Karpas-422 (cell line): ENCODE measurements around the gene M6PR. TPM values are rescaled to one million over a fixed set of nuclear protein-coding genes. Genes with fewer than 3 reads are reported as not detected.
"Not testable (repeated sequence)": the region's sequence is repeated elsewhere in the genome, so short reads cannot be mapped to it uniquely, and the experiment has no call there.

ENCODE experiments used
- DNase-seq: peaks from one replicate; pipeline ENCODE4 v3.0.0-alpha.2; 2015
- H2AFZ ChIP-seq: fragments of 200-600 bp; sonication (generic); 2 replicates; pipeline ENCODE4 v1.6.1; 2014; ENCODE audit warnings: antibody characterized with exemption, low read length, mixed read lengths
- H3K27ac ChIP-seq: fragments of 200-600 bp; sonication (generic); 2 replicates; pipeline ENCODE4 v1.5.1; 2014; ENCODE audit warnings: mild to moderate bottlenecking, low read length, moderate library complexity
- H3K27me3 ChIP-seq: fragments of 200-600 bp; sonication (generic); 2 replicates; pipeline ENCODE4 v1.6.1; 2014; ENCODE audit warnings: low read length, mixed read lengths
- H3K36me3 ChIP-seq: fragments of 200-600 bp; sonication (generic); 2 replicates; pipeline ENCODE4 v1.6.1; 2014; ENCODE audit warnings: low read length, mixed read lengths; ENCODE audit not compliant: insufficient read depth
- H3K4me1 ChIP-seq: fragments of 200-600 bp; sonication (generic); 2 replicates; pipeline ENCODE4 v1.6.1; 2014; ENCODE audit warnings: mild to moderate bottlenecking, low read length, mixed read lengths
- H3K4me2 ChIP-seq: fragments of 200-600 bp; sonication (generic); 2 replicates; pipeline ENCODE4 v1.6.1; 2014; ENCODE audit warnings: low read length, low read depth, mild to moderate bottlenecking; ENCODE audit not compliant: poor library complexity, severe bottlenecking
- H3K4me3 ChIP-seq: fragments of 200-600 bp; sonication (generic); 2 replicates; pipeline ENCODE4 v1.5.1; 2014; ENCODE audit warnings: mild to moderate bottlenecking, antibody characterized with exemption, low read length, mixed read lengths
- H3K79me2 ChIP-seq: fragments of 200-600 bp; sonication (generic); 2 replicates; pipeline ENCODE4 v1.6.1; 2014; ENCODE audit warnings: mild to moderate bottlenecking, low read length, mixed read lengths
- H3K9ac ChIP-seq: fragments of 200-600 bp; sonication (generic); 2 replicates; pipeline ENCODE4 v1.6.0; 2014; ENCODE audit warnings: low read length
- H3K9me2 ChIP-seq: fragments of 200-600 bp; sonication (generic), shearing (Covaris generic); replicated peaks from 2 replicates; pipeline ENCODE4 v1.6.0; 2014; ENCODE audit warnings: mild to moderate bottlenecking, low read length, moderate library complexity; ENCODE audit not compliant: insufficient read depth
- H3K9me3 ChIP-seq: fragments of 300-700, 200-600 bp; sonication (generic); 2 replicates; pipeline ENCODE4 v1.6.1; 2014; ENCODE audit warnings: low read length, mixed read lengths
- H4K20me1 ChIP-seq: fragments of 200-600 bp; sonication (generic); 2 replicates; pipeline ENCODE4 v1.6.1; 2014; ENCODE audit warnings: mild to moderate bottlenecking, antibody characterized with exemption, low read length, low read depth; ENCODE audit not compliant: insufficient read depth
- total RNA-seq: library from RNA; depleted of rRNA; stranded (reverse); fragments of >200 nt; shearing (Covaris generic); gene quantifications from 2 replicates; pipeline ENCODE4 v1.2.3, GENCODE V29; 2014; ENCODE audit warnings: low replicate concordance

Gene M6PR
- total RNA-seq, 1 experiment from 2014 or later = 271 TPM

DNA sequence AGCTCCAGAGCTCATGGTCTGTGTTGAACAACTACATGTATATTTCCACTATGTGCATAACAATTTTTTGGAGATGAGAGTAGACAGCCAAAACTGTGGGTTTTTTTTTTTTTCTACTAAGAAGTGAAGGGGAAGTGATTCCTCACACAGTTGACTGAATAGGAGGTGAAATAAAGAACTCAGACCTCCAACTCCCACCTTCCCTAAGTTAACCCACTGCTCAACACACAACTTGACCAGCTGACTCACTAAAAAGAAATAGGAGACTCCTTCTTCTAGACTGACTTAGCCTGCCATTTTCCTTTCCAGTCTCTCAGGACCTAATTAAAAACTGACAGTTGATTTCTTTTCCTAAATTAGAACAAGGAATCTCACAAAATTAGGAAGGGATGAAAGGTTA lies 1.7 kb downstream of the M6PR start:
- Histone ChIP-seq H2AFZ (no peak overlapping the region), H3K4me3 (peak overlapping the region; percentile 77), H3K36me3 (peaks cover 45% of the 10 kb centered on the region), H3K4me1 (peaks cover 27% of the 10 kb centered on the region), H3K9me3 (no peaks in the 10 kb centered on the region), H4K20me1 (peaks cover 39% of the 10 kb centered on the region), H3K79me2 (peaks cover 76% of the 10 kb centered on the region), H3K27ac (peak overlapping the region; percentile 74), H3K27me3 (no peaks in the 10 kb centered on the region), H3K9me2 (no peaks in the 10 kb centered on the region), H3K4me2 (peak overlapping the region; percentile 85), H3K9ac (peak overlapping the region; percentile 95)
- DNase-seq = peak; percentile 44

DNA sequence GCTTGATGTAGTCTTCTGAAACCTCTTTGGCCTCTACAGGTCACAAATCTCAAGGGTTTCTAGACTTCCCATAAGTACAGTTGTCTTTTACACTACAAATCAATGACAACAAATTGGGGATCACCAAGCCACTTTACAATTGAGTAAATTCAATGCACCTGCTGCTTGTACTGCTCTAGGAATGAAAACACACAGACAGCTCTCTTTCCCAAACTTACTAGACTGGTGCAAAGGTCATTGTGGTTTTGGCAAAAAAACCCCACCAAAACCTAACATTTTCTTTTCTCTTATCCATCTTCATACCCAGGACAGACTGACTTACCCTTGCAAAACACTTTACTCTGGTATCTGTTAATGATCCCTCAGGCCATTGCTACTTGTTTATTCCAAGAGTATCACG lies 2.7 kb downstream of the M6PR start:
- Histone ChIP-seq H3K27me3 (no peaks in the 10 kb centered on the region), H3K9me2 (no peaks in the 10 kb centered on the region), H3K9ac (no peak overlapping the region), H4K20me1 (peaks cover 39% of the 10 kb centered on the region), H2AFZ (no peak overlapping the region), H3K79me2 (peaks cover 66% of the 10 kb centered on the region), H3K4me2 (peak overlapping the region; percentile 85), H3K9me3 (no peaks in the 10 kb centered on the region), H3K4me1 (peaks cover 27% of the 10 kb centered on the region), H3K36me3 (peaks cover 51% of the 10 kb centered on the region; the same call in 1 of the 2 replicates), H3K4me3 (peak overlapping the region; percentile 77; the same call in 1 of the 2 replicates), H3K27ac (0 out of 2 replicates have a peak overlapping the region, but pooled peaks have one; percentile 7)
- DNase-seq = no peak

DNA sequence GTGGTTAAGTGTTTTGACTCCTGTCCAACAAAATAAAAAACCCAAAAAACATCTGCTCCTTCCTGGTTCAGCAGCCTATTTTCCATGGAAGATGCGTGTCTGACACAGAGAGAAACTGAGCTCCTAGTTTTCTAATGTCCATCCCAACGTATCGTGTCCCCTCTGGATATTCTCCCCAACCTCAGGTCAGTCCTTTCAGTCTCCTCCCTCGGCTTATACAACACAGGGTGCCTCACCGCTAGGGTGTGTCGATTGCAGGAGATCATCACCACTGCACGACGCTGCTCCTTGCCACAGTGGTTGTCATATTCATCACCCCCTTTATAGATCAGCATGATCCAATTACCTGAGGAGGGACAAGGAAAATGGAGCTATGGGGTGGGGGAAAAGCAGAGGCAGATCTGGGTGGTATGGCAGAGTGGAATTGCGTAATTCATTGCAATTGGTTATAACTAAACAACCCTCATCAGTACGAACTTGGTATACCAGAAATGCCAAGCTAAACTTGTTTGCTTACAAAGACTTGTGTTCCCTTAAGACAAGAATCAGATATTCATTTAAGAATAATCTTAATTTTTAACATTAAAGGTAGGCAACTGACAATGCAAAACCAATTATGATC lies 5.8 kb downstream of the M6PR start:
- H4K20me1 ChIP-seq = peaks cover 37% of the 10 kb centered on the region
- H3K4me1 ChIP-seq = peaks cover 20% of the 10 kb centered on the region
- peaks cover 57% of the 10 kb centered on the region; the same call in 1 of the 2 replicates for H3K36me3 ChIP-seq
- no peak overlapping the region for H2AFZ ChIP-seq
- H3K9me3 ChIP-seq = no peaks in the 10 kb centered on the region
- no peaks in the 10 kb centered on the region for H3K9me2 ChIP-seq
- H3K27ac ChIP-seq = no peak overlapping the region
- H3K79me2 ChIP-seq = peaks cover 41% of the 10 kb centered on the region
- H3K4me2 ChIP-seq = no peak overlapping the region
- no peaks in the 10 kb centered on the region for H3K27me3 ChIP-seq
- DNase-seq = peak; percentile 30
- H3K9ac ChIP-seq = no peak overlapping the region
- no peak overlapping the region for H3K4me3 ChIP-seq

DNA sequence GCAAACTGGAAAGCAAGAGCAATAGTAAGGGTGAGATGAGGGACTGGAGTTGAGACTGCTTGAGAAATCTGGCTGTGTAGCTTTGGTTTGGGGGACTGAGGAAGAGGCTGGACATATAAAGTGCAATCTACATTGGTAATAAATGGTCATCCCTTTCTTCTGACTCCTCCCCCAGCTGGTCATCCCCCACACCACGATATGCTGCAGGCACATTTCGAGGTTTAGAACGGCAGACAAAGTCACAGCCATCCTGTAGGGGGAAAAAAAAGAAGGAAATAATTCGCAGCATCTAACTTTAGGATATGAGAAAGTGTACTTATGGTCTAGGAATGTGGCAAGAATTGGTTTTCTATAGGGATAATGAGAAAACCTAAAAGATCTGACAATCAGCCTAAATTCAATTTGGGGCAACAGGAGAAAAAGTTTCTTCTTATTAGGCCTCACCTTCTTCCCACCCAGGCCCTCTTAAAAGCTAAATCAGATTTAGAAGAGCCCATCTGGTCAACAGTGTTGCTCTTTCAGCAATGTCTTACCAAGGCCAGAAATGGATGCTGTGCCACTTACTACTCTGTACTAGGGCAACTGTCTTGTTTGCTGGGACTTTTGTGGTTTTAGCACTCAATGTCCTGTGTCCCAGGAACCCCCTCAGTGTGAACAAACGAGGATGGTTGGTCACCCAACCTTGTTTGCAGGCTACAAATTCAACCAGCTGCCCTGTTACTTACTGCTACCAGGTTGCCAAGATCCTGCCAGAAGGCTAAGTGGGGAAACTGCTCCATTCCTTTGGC lies 7.6 kb downstream of the M6PR start:
- H4K20me1 ChIP-seq = peaks cover 19% of the 10 kb centered on the region; the same call in 1 of the 2 replicates
- no peak overlapping the region for H3K4me2 ChIP-seq
- no peak overlapping the region for H2AFZ ChIP-seq
- no peak overlapping the region for H3K4me3 ChIP-seq
- peaks cover 5% of the 10 kb centered on the region for H3K4me1 ChIP-seq
- H3K27ac ChIP-seq = no peak overlapping the region
- H3K36me3 ChIP-seq = peaks cover 55% of the 10 kb centered on the region; the same call in 1 of the 2 replicates
- H3K27me3 ChIP-seq = no peaks in the 10 kb centered on the region
- H3K79me2 ChIP-seq = peaks cover 23% of the 10 kb centered on the region
- H3K9ac ChIP-seq = no peak overlapping the region
- no peak for DNase-seq
- no peaks in the 10 kb centered on the region for H3K9me2 ChIP-seq
- H3K9me3 ChIP-seq = no peaks in the 10 kb centered on the region

DNA sequence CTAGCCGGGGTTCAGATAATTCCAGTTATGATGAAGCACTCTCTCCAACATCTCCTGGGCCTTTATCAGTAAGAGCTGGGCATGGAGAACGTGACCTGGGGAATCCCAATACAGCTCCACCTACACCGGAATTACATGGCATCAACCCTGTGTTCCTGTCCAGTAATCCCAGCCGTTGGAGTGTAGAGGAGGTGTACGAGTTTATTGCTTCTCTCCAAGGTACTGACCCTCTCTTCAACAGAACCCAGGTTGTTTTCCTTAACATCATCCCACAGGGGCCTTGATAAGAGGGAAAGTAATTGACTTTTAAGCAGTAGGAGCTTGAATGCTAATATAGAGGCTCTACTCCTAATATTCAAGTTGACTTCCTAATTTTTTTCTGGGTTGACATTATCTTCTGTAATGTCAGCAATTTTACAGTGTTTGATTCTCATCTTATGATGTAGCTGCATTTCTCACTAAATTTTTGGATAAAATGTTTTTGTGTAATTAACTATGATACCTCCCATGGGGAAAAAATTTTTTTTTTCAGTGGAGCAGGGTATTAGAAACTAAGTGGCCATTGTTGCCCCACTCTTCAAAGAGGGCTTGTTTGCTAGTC lies 11.5 kb downstream of the M6PR start:
- not testable (repeated sequence) for H3K4me2 ChIP-seq, H3K27ac ChIP-seq, H3K4me3 ChIP-seq, DNase-seq, H4K20me1 ChIP-seq, H3K27me3 ChIP-seq, H3K79me2 ChIP-seq, H2AFZ ChIP-seq, H3K9me3 ChIP-seq, H3K4me1 ChIP-seq, H3K9ac ChIP-seq, H3K9me2 ChIP-seq
- peaks cover 18% of the 10 kb centered on the region; the same call in 1 of the 2 replicates for H3K36me3 ChIP-seq

DNA sequence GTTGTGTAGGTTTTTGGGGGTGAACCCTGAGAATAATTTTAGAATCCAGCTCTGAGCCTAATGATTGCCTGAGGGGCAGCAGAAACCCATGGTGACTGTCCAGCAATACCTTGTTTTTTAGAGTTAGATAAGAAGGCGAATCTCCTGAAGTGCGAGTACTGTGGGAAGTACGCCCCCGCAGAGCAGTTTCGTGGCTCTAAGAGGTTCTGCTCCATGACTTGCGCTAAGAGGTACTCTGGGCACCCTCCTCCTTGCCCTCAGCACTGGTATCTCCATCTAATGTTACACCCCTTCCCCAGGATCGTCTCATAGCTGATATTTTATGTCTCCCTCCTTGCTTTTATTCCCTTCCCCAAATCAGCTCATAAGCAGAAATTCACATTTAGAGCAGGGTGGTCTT lies 12.7 kb downstream of the M6PR start:
- no peak overlapping the region for H3K4me2 ChIP-seq
- no peaks in the 10 kb centered on the region for H3K27me3 ChIP-seq
- H3K4me3 ChIP-seq = no peak overlapping the region
- no peaks in the 10 kb centered on the region for H4K20me1 ChIP-seq
- DNase-seq = no peak
- H3K4me1 ChIP-seq = no peaks in the 10 kb centered on the region
- H3K79me2 ChIP-seq = no peaks in the 10 kb centered on the region
- H3K36me3 ChIP-seq = peaks cover 9% of the 10 kb centered on the region; the same call in 1 of the 2 replicates
- H3K9me2 ChIP-seq = no peaks in the 10 kb centered on the region
- H3K9me3 ChIP-seq = no peaks in the 10 kb centered on the region
- no peak overlapping the region for H3K27ac ChIP-seq
- no peak overlapping the region for H3K9ac ChIP-seq
- no peak overlapping the region for H2AFZ ChIP-seq

DNA sequence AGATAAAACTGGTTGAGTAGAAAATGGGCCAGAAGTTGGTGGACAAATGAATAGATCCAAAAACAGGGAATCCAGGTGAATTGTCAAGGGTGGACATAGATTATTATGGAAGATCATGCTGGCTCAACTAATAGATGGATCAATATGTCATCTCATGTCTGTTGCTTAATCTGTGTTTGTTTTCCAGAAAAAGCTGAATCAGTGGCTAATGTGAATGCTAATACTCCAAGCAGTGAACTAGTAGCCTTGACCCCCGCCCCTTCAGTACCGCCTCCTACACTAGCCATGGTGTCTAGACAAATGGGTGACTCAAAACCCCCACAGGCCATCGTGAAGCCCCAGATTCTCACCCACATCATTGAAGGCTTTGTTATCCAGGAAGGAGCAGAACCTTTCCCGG lies 15.4 kb downstream of the M6PR start:
- H4K20me1 ChIP-seq, H3K9me2 ChIP-seq, H3K9ac ChIP-seq, H3K79me2 ChIP-seq, H3K4me2 ChIP-seq, H2AFZ ChIP-seq, H3K27me3 ChIP-seq, DNase-seq, H3K27ac ChIP-seq, H3K9me3 ChIP-seq, H3K4me3 ChIP-seq, H3K4me1 ChIP-seq, H3K36me3 ChIP-seq: not testable (repeated sequence)

DNA sequence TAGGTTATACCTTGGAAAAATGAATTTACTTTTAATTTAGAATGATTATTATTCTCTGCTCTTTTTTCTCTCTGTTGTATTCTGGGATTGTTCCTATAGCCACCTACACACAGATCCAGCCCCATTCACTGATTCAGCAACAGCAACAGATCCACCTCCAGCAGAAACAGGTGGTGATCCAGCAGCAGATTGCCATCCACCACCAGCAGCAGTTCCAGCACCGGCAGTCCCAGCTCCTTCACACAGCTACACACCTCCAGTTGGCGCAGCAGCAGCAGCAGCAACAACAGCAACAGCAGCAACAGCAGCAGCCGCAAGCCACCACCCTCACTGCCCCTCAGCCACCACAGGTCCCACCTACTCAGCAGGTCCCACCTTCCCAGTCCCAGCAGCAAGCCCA lies 17.0 kb downstream of the M6PR start:
- H3K4me1 ChIP-seq, H3K9me3 ChIP-seq, H3K36me3 ChIP-seq, H4K20me1 ChIP-seq, H2AFZ ChIP-seq, H3K27ac ChIP-seq, H3K27me3 ChIP-seq, H3K4me2 ChIP-seq, H3K79me2 ChIP-seq, DNase-seq, H3K4me3 ChIP-seq, H3K9me2 ChIP-seq, H3K9ac ChIP-seq: not testable (repeated sequence)
